HG02938 (cell line): ENCODE measurements around the gene KRTAP10-12.

Experiments
- ATAC-seq: cut with Tn5 transposase; IDR thresholded peaks from one replicate; pipeline ENCODE4 v1.9.1; 2021; ENCODE audit warnings: mild to moderate bottlenecking, moderate library complexity; ENCODE audit not compliant: unreplicated experiment

KRTAP10-12 gene

DNA sequence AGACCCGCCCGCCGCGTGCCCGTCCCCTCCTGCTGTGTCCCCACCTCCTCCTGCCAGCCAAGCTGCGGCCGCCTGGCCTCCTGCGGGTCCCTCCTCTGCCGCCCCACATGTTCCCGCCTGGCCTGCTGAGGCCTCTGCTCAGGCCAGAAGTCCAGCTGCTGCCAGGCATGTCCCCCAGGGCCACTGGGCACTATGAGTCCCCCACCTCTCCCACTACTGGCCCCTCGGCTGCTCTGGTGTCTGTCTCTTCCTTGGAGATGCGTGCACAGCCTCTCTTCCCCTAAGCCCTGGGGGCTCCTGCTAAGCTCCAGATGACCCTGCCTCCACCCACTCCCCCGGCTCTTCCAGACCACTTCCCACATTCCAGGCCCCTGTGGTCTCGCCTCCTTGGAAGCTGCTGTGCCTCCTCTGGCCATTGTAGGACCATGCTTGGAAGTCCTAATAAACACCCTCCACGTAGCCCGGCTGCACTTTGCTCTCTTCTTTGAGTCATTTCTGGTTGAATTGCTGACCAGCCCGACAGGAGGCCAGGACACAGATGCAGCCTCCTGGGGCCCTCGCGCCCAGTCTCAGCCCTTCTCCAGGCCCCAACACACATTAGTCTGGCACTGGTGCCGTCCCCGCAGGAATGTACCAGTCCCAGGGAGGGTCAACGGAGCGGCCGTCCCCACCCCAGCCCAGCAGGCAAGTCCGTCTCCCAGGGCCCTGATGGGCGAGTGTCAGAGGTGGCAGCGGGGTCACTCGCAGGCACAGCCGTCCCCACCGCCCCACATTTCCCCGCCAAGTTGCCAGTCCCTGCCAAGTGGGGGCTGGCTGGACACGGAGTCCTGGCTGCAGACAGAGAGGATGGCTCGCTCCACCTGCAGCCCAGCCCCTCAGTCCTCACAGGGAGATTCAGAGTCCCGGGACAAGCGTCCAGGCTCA lies 1.1 kb downstream of the KRTAP10-12 start:
- no peak for ATAC-seq

GRCh38 chr21:44699502-44700001 lies 2.6 kb downstream of the KRTAP10-12 start:
- no peak for ATAC-seq

DNA sequence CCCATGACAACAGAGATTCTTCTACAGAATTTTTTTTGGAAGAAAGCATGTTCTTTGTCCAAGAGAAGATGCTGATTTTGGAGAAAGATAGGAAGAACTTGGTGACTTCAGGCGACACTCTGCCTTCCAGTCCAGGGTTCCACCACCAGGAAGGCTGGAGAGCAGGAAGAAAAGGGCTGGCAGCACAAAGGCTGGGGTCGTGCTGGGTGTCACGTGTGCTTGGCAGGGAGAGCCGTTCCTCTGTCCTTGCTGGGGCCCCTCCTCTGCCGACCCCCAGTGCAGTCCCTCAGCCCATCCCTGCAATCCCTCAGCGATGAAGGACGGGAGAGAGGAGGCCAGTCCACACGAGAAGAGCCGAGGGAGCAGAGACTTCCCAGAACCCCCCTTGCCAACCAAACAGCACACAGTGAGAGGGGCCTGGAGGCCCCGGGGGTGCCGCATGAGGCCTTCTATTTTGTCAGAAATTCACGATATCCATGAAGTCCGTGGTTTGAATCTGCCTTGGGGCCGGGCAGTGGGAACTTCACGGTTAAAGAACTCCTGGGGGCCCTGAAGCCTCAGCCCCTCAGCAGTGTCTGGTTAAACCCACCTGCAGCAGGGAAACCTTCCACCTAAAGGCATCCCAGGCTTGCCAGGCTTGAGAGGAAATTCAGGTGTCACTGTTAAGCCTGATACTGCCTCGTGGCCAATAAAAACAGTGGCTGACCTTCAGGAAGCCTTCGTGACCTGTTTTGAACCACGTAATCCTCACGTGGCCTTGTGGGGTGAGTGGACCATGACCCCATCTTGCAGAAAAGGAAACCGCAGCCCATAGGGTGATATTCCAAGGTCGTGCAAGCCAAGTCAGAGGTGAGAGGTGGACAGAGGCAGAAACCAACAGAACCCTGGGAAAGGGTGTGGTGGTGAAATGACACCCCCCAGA lies 3.4 kb downstream of the KRTAP10-12 start:
- no peak for ATAC-seq

GRCh38 chr21:44701023-44701400 lies 4.0 kb downstream of the KRTAP10-12 start:
- ATAC-seq: no peak

DNA sequence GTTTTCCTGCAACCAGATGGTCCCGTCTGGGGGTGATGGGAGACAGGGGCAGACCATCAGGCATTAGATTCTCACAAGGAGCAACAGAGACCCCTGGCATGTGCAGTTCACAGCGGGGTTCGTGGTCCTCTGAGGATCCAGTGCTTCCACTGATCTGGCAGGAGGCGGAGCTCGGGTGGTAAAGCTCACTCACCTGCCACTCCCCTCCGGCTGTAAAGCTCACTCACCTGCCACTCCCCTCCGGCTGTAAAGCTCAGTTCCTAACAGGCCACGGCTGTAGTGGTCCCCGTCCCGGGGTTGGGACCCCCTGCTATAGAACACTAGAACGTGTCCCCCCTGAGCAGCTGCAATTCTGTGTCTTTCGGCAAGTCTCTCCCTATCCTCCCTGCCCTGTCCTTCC lies 4.6 kb downstream of the KRTAP10-12 start:
- no peak for ATAC-seq

DNA sequence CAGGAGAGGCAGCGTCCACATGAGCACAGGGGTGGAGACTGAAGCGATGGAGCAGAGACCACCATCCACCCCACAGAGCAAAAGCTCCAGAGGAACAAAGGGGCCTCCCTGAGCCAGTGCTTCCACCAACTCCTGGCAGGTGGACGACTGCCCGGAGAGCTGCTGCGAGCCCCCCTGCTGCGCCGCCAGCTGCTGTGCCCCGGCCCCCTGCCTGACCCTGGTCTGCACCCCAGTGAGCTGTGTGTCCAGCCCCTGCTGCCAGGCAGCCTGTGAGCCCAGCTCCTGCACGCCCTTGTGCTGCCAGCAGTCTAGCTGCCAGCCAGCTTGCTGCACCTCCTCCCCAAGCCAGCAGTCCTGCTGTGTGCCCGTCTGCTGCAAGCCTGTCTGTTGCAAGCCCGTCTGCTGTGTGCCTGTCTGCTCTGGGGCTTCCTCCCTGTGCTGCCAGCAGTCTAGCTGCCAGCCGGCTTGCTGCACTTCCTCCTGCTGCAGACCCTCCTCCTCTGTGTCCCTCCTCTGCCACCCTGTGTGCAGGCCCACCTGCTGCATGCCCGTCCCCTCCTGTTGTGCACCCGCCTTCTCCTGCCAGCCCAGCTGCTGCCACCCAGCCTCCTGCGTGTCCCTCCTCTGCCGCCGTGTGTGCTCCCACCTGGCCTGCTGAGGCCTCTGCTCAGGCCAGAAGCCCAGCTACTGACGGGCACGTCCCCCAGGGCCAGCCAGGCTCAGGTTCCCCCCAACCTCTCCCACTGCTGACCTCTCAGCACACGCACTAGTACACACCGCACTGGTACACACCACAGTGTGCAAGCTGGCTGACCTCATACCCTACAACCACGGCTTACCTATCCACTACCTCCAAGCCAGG lies 5.4 kb downstream of the KRTAP10-12 start:
- ATAC-seq: no peak

- no peak for ATAC-seq
Observed at GRCh38 chr21:44702973-44703730, 6.2 kb downstream of the KRTAP10-12 start.

- no peak for ATAC-seq
Observed at GRCh38 chr21:44703731-44704635, 7.0 kb downstream of the KRTAP10-12 start.

- no peak for ATAC-seq
Observed at GRCh38 chr21:44704636-44705001, 7.6 kb downstream of the KRTAP10-12 start.

GRCh38 chr21:44706026-44706705 lies 9.2 kb downstream of the KRTAP10-12 start:
- ATAC-seq: no peak

DNA sequence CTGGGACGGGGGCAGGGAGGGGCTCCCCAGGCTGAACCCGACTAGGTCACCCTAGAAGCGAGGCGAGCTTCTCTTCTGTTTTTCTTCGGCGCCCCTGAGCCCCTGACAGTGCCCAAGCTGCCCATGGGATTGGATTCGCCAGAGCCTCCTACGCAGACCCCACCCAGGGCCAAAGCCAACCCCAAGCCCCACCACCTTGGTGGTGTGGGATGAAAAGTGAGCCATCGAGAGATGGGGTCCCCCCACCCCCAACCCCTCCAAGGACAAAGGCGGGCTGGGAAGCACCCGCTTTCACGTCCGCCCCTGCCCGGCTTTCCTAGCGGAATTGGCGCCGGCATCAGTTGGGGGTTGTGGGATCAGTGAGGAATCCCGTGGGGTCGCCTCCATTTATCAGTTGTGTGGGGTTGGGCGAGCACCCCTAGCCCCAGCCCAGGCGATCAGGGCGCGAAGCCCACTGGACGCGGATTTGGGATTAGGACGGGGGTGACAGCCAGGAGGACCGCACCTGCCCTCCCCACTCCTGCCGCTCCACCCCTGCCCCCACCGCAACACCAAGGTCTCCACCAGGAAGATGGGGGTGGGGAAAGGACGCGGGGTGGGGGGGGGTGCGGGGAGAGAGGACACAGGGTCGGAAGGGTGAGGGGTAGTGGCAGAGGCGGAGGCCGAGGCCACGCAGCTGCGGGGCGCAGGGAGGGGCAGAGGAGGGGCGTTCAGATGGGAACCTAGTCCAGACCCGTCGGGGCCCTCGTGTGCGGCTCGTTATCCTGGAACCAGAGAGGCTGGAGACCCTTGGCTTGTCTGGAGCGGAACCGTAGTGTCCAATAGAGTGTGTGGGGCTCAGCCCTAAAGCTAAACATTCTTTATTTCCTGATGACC lies 10.0 kb downstream of the KRTAP10-12 start:
- ATAC-seq: no peak

DNA sequence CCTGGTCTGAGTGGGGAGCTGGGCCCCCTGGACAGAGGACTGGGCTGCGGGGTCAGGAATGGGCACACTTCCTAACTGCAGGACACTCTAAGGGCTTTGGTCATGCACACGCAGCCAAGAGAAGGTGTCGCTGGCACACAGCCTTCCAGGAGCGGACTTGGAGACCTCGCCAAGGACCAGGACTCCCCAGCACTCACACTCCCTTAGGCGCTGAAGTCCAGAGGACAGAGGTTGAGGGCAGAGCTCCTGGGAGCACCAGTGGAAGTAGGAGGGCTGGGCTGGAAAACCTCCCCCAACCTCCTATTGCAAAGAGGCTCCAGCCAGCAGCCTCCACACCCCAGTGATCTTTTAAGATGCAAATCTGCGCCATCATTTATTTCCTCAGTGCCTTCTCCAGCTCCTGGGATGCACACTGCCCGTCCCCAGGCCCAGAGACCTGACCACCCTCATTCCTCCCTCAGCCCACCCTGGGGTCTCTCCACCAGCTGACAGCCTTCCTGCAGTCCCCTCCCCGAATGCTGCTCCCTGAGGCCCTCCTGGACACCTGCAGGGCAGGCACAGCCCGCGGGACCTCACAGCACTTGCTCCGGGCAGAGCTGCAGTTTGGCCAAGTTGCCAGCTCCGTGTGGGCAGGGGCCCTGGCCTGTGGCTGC lies 11.4 kb downstream of the KRTAP10-12 start:
- no peak for ATAC-seq

DNA sequence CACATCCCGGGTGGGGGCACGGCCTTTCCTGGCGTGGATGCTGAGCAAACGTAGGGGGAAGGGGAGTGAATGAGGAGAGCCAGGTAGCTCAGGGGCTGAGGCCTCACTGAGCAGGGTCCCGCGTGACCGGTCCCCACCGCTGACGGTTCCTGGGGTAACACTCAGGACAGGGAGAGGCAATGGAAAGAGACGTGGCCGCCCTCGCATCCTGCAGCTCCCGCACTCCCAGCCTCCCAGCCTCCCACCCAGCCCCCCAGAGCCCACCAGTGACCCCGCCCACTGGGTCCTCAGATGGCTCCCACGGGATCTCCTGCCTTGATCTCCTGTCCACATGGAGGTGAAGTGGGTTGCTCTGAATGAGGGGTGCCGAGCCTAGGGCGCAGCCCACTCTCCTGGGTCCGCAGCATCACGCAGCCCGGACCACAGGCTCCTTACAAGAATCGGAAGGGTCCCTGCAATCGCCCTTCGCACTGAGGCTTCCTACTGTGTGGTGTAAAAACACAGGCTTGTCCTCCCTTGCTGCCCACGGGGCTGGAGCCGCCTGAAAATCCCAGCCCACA lies 12.0 kb downstream of the KRTAP10-12 start:
- ATAC-seq: no peak

DNA sequence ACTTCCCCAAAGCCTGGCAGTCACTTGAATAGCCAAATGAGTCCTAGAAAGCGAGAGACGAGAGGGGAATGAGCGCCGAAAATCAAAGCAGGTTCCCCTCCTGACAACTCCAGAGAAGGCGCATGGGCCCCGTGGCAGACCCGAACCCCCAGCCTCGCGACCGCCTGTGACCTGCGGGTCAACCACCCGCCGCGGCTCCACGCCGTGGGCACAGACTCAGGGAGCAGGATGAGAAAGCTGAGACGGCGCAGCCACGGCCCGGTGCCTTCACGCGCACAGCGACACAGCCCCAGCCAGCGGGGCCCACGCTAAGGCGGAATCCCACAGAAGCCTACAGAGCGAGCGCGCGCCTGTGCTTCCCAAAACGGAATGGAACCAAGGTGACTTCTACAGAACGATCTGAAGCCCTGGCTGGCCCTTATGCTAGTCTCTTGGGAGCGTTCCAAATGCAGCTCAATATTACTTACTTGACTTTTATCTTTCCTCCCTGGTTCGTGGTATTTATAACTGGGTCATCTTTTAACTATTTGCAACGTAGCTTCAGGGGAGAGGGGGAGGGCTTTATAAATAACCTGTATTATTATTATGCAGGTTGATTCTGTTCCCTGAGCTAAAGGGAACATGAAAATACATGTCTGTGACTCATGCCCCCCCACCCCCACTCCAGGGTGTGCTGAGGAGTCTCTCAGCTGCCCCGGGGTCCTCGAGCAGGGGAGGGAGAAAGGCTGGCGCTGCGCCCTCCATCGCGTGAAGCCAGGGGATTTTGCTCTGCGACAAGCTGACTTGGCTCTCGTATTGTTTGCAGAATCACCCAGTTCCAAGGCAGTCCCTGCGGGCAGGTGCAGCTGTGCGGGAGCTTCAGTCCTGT lies 12.7 kb downstream of the KRTAP10-12 start:
- ATAC-seq: no peak

DNA sequence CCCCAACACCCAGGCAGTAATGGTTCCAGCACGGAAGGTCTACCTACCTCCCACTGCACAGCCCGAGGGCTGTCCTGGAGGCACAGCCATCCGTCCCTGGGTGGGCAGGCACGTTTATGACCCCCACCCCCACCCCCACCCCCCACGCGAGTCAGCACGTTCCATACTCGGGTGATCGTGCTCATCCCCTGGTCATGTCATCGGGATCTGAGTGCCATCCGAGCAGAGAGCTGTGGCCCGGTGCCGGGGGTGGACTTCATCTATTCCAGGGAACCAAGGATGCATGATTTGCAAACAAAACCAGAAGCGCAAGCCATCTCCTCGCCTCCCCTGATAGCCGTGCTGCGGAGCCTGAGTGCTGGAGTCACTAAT lies 13.3 kb downstream of the KRTAP10-12 start:
- ATAC-seq: no peak
